NB4 (cell line): ENCODE data around the gene CFAP251.

Source experiments
- MAX ChIP-seq: IDR thresholded peaks from 2 replicates; pipeline ENCODE4 v1.6.1; 2011; ENCODE audit warnings: low read depth, low read length
- MYC ChIP-seq: IDR thresholded peaks from 2 replicates; pipeline ENCODE4 v1.6.1; 2011; ENCODE audit warnings: low read depth, low read length
- POLR2A ChIP-seq: IDR thresholded peaks from 2 replicates; pipeline ENCODE4 v1.6.1; 2011; ENCODE audit warnings: mild to moderate bottlenecking; ENCODE audit not compliant: insufficient read length; ENCODE audit errors: extremely low read depth
- TF ChIP-seq, protein P1 (sequence below): IDR thresholded peaks from one replicate; pipeline ENCODE4 v1.5.1; 2012; ENCODE audit warnings: low read depth, low read length

DNA sequence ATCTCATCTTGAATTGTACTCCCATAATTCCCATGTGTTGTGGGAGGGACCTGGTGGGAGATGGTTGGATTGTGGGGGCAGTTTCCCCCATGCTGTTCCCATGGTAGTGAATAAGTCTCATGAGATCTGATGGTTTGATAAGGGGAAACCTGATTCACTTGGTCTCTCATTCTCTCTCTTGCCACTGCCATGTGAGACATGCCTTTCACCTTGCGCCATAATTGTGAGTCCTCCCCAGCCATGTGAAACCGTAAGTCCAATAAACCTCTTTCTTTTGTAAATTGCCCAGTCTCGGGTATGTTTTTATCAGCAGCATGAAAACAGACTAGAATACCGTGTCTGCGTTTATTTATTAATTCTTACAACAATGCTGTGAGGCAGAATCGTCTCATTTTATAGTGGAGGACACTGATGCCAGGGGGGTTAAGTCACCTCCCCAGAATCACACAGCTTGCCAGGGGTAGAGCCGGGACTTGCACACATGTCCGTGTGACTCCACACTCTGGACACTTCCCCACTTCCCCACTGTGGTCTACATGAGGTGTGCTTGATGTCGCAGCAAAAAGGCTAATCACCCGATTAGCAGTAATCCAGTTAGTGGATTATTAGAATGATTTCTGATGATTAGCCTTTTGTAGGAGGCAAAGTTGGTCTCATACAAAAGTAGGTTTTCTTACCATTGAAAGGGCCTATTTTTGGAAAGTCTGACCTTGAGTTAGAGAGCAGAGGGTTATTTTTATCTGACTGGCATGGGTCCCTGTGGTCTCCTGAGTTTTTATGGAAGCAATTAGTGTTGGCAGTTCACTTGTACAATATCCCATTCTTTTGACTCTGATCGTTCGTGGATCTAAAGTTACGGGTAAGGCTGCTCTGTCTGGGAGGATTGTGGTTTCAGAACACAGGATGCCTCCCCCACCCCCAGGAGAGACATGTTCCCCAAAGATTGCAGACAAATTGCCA is 55.9 kb downstream of the CFAP251 start:
- TF ChIP-seq, protein P1, sequence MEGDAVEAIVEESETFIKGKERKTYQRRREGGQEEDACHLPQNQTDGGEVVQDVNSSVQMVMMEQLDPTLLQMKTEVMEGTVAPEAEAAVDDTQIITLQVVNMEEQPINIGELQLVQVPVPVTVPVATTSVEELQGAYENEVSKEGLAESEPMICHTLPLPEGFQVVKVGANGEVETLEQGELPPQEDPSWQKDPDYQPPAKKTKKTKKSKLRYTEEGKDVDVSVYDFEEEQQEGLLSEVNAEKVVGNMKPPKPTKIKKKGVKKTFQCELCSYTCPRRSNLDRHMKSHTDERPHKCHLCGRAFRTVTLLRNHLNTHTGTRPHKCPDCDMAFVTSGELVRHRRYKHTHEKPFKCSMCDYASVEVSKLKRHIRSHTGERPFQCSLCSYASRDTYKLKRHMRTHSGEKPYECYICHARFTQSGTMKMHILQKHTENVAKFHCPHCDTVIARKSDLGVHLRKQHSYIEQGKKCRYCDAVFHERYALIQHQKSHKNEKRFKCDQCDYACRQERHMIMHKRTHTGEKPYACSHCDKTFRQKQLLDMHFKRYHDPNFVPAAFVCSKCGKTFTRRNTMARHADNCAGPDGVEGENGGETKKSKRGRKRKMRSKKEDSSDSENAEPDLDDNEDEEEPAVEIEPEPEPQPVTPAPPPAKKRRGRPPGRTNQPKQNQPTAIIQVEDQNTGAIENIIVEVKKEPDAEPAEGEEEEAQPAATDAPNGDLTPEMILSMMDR, result no peak
- TF ChIP-seq POLR2A (no peak), MAX (no peak), MYC (no peak)
